Measurements from ENCODE around the gene JMJD4.

- TF ChIP-seq EP300 (IDR thresholded peaks at IDR 0.05), result no peak
- TF ChIP-seq, protein P1, sequence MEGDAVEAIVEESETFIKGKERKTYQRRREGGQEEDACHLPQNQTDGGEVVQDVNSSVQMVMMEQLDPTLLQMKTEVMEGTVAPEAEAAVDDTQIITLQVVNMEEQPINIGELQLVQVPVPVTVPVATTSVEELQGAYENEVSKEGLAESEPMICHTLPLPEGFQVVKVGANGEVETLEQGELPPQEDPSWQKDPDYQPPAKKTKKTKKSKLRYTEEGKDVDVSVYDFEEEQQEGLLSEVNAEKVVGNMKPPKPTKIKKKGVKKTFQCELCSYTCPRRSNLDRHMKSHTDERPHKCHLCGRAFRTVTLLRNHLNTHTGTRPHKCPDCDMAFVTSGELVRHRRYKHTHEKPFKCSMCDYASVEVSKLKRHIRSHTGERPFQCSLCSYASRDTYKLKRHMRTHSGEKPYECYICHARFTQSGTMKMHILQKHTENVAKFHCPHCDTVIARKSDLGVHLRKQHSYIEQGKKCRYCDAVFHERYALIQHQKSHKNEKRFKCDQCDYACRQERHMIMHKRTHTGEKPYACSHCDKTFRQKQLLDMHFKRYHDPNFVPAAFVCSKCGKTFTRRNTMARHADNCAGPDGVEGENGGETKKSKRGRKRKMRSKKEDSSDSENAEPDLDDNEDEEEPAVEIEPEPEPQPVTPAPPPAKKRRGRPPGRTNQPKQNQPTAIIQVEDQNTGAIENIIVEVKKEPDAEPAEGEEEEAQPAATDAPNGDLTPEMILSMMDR (IDR thresholded peaks at IDR 0.05), result no peak
- TF ChIP-seq POLR2A (IDR thresholded peaks at IDR 0.05), result no peak
Observed at GRCh38 chr1:227729144-227729880, 5.8 kb downstream of the JMJD4 start.

Data from tibial nerve (tissue), 4 donors.